Measurements from ENCODE around the gene SHB.
"Not testable (repeated sequence)": the region's sequence is repeated elsewhere in the genome, so short reads cannot be mapped to it uniquely, and the experiment has no call there.

SHB gene

DNA sequence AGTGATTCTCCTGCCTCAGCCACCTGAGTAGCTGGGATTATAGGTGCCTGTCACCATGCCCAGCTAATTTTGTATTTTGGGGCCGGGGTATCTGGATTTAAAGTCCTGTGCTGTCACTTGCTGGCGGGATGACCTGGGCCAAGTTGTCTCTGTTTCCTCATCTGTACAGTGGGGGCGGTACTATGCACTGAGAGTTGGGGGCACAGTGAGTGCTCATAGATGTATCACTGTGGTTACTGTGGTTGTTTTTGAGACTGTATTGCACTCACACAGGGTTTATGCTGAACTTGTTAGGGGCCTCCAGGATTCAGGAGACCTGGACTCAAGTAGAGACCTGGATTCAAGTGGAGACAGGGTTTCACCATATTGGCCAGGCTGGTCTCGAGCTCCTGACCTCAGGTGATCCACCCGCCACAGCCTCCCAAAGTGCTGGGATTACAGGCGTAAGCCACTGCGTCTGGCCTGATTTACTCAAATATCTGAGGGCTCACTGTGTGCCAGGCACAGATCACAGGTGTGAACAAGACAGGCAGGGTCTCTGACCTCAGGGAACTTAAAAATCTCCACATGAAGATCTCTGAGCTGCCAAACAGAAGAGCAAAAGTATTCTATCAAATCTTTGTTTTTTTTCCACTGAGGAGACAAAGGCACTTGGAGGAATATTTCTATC is 103.2 kb downstream of the SHB start:
- not testable (repeated sequence) for H2BK15ac ChIP-seq (ENCODE audit: low read depth, poor library complexity, severe bottlenecking); H2AFZ ChIP-seq (ENCODE audit: low read depth, low read length); H3K4me3 ChIP-seq (ENCODE audit: insufficient read depth in 1 of 2, low read depth in 1 of 2, low read length in 2 of 2); H4K91ac ChIP-seq (ENCODE audit: low read length); H2BK12ac ChIP-seq (ENCODE audit: low read length in 2 of 2); H3K14ac ChIP-seq (ENCODE audit: low read length in 2 of 2); H3K18ac ChIP-seq (ENCODE audit: low read depth in 1 of 2, low read length in 2 of 2); H3K27me3 ChIP-seq (ENCODE audit: control insufficient read depth in 1 of 2, insufficient read depth in 1 of 2, low read length in 2 of 2); H2BK120ac ChIP-seq (ENCODE audit: low read depth, low read length); H3K9me3 ChIP-seq (ENCODE audit: control insufficient read depth, low read length); H2BK5ac ChIP-seq (ENCODE audit: low read depth, low read length, poor library complexity, severe bottlenecking); H3K9ac ChIP-seq (ENCODE audit: low read length); H3K4me2 ChIP-seq (ENCODE audit: low read length, poor library complexity, severe bottlenecking); H3K4ac ChIP-seq (ENCODE audit: low read depth in 1 of 2, low read length in 2 of 2); H4K8ac ChIP-seq (ENCODE audit: low read length); H3K23ac ChIP-seq (ENCODE audit: low read length in 2 of 2)
- 98% methylated on average over 7 of the region's 7 CpGs for WGBS
- Histone ChIP-seq H3K27ac (ENCODE audit: low read length, poor library complexity, severe bottlenecking) (peak overlapping the region; percentile 89), H3K4me1 (ENCODE audit: control insufficient read depth, insufficient read depth, low read depth, low read length) (peaks cover 58% of the 10 kb centered on the region), H3K36me3 (ENCODE audit: control insufficient read depth in 1 of 2, insufficient read depth in 2 of 2, low read depth in 1 of 2, low read length in 2 of 2) (peaks cover 0 to 60% of the 10 kb centered on the region in 2 experiments), H2AK5ac (ENCODE audit: low read length, severe bottlenecking) (peak overlapping the region; percentile 56), H3K79me1 (replicated peaks; ENCODE audit: low read length, poor library complexity, severe bottlenecking) (peaks cover 16% of the 10 kb centered on the region)
- DNase-seq: peak; percentile 50

DNA sequence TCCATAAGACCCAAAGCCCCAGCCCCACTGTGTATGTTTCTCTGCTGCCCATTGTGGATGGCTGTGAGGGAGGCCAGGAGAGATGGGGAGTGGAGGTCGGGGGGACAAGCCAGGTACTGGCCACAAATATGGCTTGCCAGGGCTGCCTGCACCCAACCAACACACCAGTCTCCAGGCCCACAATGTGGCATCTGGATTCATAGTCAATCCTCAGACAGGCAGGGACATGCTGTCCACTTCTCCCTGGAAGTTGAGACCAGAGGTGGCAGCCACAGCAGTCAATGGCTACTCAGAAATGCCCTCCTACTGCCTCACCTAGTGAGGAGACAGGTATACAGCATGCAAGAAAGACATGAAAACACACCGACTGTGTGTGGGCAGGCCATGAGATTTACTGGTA is 103.9 kb downstream of the SHB start:
- H3K9ac ChIP-seq (ENCODE audit: low read length): peak overlapping the region; percentile 41
- no peak overlapping the region for H4K8ac ChIP-seq (ENCODE audit: low read length)
- H3K4me3 ChIP-seq (ENCODE audit: insufficient read depth in 1 of 2, low read depth in 1 of 2, low read length in 2 of 2): peak overlapping the region in 1 of 2 experiments; percentile 19
- DNase-seq: no peak
- H2BK5ac ChIP-seq (ENCODE audit: low read depth, low read length, poor library complexity, severe bottlenecking): no peak overlapping the region
- no peak overlapping the region for H3K23ac ChIP-seq (ENCODE audit: low read length in 2 of 2)
- no peaks in the 10 kb centered on the region for H3K9me3 ChIP-seq (ENCODE audit: control insufficient read depth, low read length)
- peaks cover 20% of the 10 kb centered on the region for H3K79me1 ChIP-seq (replicated peaks; ENCODE audit: low read length, poor library complexity, severe bottlenecking)
- H2AFZ ChIP-seq (ENCODE audit: low read depth, low read length): no peak overlapping the region
- 98% methylated on average over 2 of the region's 2 CpGs for WGBS
- peaks cover 0 to 59% of the 10 kb centered on the region in 2 experiments for H3K36me3 ChIP-seq (ENCODE audit: control insufficient read depth in 1 of 2, insufficient read depth in 2 of 2, low read depth in 1 of 2, low read length in 2 of 2)
- peak overlapping the region; percentile 89 for H3K27ac ChIP-seq (ENCODE audit: low read length, poor library complexity, severe bottlenecking)
- no peaks in the 10 kb centered on the region for H3K27me3 ChIP-seq (ENCODE audit: control insufficient read depth in 1 of 2, insufficient read depth in 1 of 2, low read length in 2 of 2)
- H2AK5ac ChIP-seq (ENCODE audit: low read length, severe bottlenecking): peak overlapping the region; percentile 32
- H2BK15ac ChIP-seq (ENCODE audit: low read depth, poor library complexity, severe bottlenecking): no peak overlapping the region
- H3K4ac ChIP-seq (ENCODE audit: low read depth in 1 of 2, low read length in 2 of 2): peak overlapping the region in 1 of 2 experiments; percentile 81
- H3K4me1 ChIP-seq (ENCODE audit: control insufficient read depth, insufficient read depth, low read depth, low read length): peaks cover 58% of the 10 kb centered on the region
- H2BK120ac ChIP-seq (ENCODE audit: low read depth, low read length): no peak overlapping the region
- H2BK12ac ChIP-seq (ENCODE audit: low read length in 2 of 2): peak overlapping the region in 1 of 2 experiments; percentile 89
- peak overlapping the region; percentile 65 for H4K91ac ChIP-seq (ENCODE audit: low read length)
- H3K14ac ChIP-seq (ENCODE audit: low read length in 2 of 2): peak overlapping the region in 1 of 2 experiments; percentile 88
- no peak overlapping the region for H3K4me2 ChIP-seq (ENCODE audit: low read length, poor library complexity, severe bottlenecking)
- peak overlapping the region; percentile 4 to 81 for H3K18ac ChIP-seq (ENCODE audit: low read depth in 1 of 2, low read length in 2 of 2)

DNA sequence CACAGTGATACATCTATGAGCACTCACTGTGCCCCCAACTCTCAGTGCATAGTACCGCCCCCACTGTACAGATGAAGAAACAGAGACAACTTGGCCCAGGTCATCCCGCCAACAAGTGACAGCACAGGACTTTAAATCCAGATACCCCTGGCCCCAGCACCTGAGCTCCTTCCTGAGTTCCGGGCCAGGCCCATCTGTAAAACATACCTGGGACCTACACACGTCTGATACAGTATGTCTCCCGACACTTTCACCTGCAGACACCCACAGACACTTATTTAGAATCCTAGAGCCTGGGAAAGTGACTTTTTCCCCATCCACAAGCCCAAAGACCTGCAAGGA is 104.3 kb downstream of the SHB start:
- no peak overlapping the region for H2BK120ac ChIP-seq (ENCODE audit: low read depth, low read length)
- H2AK5ac ChIP-seq (ENCODE audit: low read length, severe bottlenecking): peak overlapping the region; percentile 32
- no peak overlapping the region for H2BK5ac ChIP-seq (ENCODE audit: low read depth, low read length, poor library complexity, severe bottlenecking)
- peak overlapping the region; percentile 89 for H3K27ac ChIP-seq (ENCODE audit: low read length, poor library complexity, severe bottlenecking)
- no peak overlapping the region for H3K23ac ChIP-seq (ENCODE audit: low read length in 2 of 2)
- H3K9me3 ChIP-seq (ENCODE audit: control insufficient read depth, low read length): no peaks in the 10 kb centered on the region
- no peak for DNase-seq
- H2BK12ac ChIP-seq (ENCODE audit: low read length in 2 of 2): no peak overlapping the region
- H3K9ac ChIP-seq (ENCODE audit: low read length): peak overlapping the region; percentile 41
- H3K36me3 ChIP-seq (ENCODE audit: control insufficient read depth in 1 of 2, insufficient read depth in 2 of 2, low read depth in 1 of 2, low read length in 2 of 2): peaks cover 0 to 55% of the 10 kb centered on the region in 2 experiments
- no peak overlapping the region for H3K14ac ChIP-seq (ENCODE audit: low read length in 2 of 2)
- no peak overlapping the region for H3K4me2 ChIP-seq (ENCODE audit: low read length, poor library complexity, severe bottlenecking)
- H3K4me1 ChIP-seq (ENCODE audit: control insufficient read depth, insufficient read depth, low read depth, low read length): peaks cover 55% of the 10 kb centered on the region
- peaks cover 20% of the 10 kb centered on the region for H3K79me1 ChIP-seq (replicated peaks; ENCODE audit: low read length, poor library complexity, severe bottlenecking)
- no peak overlapping the region for H2BK15ac ChIP-seq (ENCODE audit: low read depth, poor library complexity, severe bottlenecking)
- 82% methylated on average over 5 of the region's 5 CpGs for WGBS
- peak overlapping the region; percentile 65 for H4K91ac ChIP-seq (ENCODE audit: low read length)
- H3K18ac ChIP-seq (ENCODE audit: low read depth in 1 of 2, low read length in 2 of 2): peak overlapping the region in 1 of 2 experiments; percentile 4
- H3K27me3 ChIP-seq (ENCODE audit: control insufficient read depth in 1 of 2, insufficient read depth in 1 of 2, low read length in 2 of 2): no peaks in the 10 kb centered on the region
- H2AFZ ChIP-seq (ENCODE audit: low read depth, low read length): no peak overlapping the region
- no peak overlapping the region for H3K4ac ChIP-seq (ENCODE audit: low read depth in 1 of 2, low read length in 2 of 2)
- no peak overlapping the region for H4K8ac ChIP-seq (ENCODE audit: low read length)
- peak overlapping the region in 1 of 2 experiments; percentile 19 for H3K4me3 ChIP-seq (ENCODE audit: insufficient read depth in 1 of 2, low read depth in 1 of 2, low read length in 2 of 2)

DNA sequence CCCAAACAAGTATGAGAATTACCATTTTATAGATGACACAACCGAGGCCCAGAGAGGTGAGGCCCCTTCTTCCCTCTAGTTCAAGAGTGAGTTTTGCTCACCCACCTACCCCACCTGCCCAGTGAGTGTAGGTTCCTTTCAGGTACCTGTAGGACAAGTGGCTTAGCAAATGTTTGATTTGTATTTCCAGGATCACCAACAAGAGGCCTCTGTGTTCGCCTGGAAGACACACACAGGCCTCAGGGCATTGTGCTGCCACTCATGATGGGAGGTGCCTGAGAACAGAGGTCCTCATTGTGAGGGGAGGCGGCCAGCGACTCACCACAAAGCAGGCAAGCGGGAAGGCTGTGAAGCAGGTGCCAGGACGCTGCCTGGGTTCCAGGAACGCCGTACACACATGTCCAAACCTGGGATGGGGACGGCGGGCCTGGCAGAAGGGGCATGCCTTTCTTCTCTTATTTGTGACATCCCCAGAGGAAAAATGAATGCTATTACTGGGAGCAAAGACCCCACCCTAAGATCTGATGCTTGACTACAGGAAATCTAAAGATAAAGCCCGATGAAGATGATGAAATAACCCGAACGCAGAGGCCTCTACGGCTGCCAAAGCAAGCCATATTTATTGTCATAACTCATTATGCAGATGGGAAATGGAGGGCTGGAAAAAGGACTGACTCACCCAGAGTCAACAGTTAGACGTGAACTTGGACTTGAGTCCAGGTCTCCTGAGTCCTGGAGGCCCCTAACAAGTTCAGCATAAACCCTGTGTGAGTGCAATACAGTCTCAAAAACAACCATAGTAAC is 104.9 kb downstream of the SHB start:
- peaks cover 26% of the 10 kb centered on the region for H3K79me1 ChIP-seq (replicated peaks; ENCODE audit: low read length, poor library complexity, severe bottlenecking)
- peak overlapping the region; percentile 82 for H4K8ac ChIP-seq (ENCODE audit: low read length)
- peaks cover 0 to 55% of the 10 kb centered on the region in 2 experiments for H3K36me3 ChIP-seq (ENCODE audit: control insufficient read depth in 1 of 2, insufficient read depth in 2 of 2, low read depth in 1 of 2, low read length in 2 of 2)
- no peak overlapping the region for H2BK15ac ChIP-seq (ENCODE audit: low read depth, poor library complexity, severe bottlenecking)
- DNase-seq: peak; percentile 91
- H3K4me2 ChIP-seq (ENCODE audit: low read length, poor library complexity, severe bottlenecking): no peak overlapping the region
- H3K9me3 ChIP-seq (ENCODE audit: control insufficient read depth, low read length): no peaks in the 10 kb centered on the region
- peak overlapping the region; percentile 95 for H4K91ac ChIP-seq (ENCODE audit: low read length)
- WGBS: 53% methylated on average over 15 of the region's 15 CpGs
- H2AFZ ChIP-seq (ENCODE audit: low read depth, low read length): no peak overlapping the region
- no peaks in the 10 kb centered on the region for H3K27me3 ChIP-seq (ENCODE audit: control insufficient read depth in 1 of 2, insufficient read depth in 1 of 2, low read length in 2 of 2)
- H3K9ac ChIP-seq (ENCODE audit: low read length): peak overlapping the region; percentile 64
- H3K4me1 ChIP-seq (ENCODE audit: control insufficient read depth, insufficient read depth, low read depth, low read length): peaks cover 53% of the 10 kb centered on the region
- peak overlapping the region; percentile 6 to 48 for H3K18ac ChIP-seq (ENCODE audit: low read depth in 1 of 2, low read length in 2 of 2)
- H3K4me3 ChIP-seq (ENCODE audit: insufficient read depth in 1 of 2, low read depth in 1 of 2, low read length in 2 of 2): no peak overlapping the region
- H3K27ac ChIP-seq (ENCODE audit: low read length, poor library complexity, severe bottlenecking): peak overlapping the region; percentile 89
- H2AK5ac ChIP-seq (ENCODE audit: low read length, severe bottlenecking): no peak overlapping the region
- peak overlapping the region; percentile 44 to 47 for H2BK12ac ChIP-seq (ENCODE audit: low read length in 2 of 2)
- no peak overlapping the region for H3K23ac ChIP-seq (ENCODE audit: low read length in 2 of 2)
- no peak overlapping the region for H3K4ac ChIP-seq (ENCODE audit: low read depth in 1 of 2, low read length in 2 of 2)
- H2BK5ac ChIP-seq (ENCODE audit: low read depth, low read length, poor library complexity, severe bottlenecking): no peak overlapping the region
- H3K14ac ChIP-seq (ENCODE audit: low read length in 2 of 2): no peak overlapping the region
- H2BK120ac ChIP-seq (ENCODE audit: low read depth, low read length): peak overlapping the region; percentile 12

Measured in mesenchymal stem cell (in vitro differentiated cells and primary cell).